GM12878 (cell line): ENCODE data around the gene SORCS1. TPM values are rescaled to one million over a fixed set of nuclear protein-coding genes. Genes with fewer than 3 reads are reported as not detected.
A peak's percentile ranks its signal among the peaks of the same experiment; 100 is the strongest.

Source experiments
- ATAC-seq: fragments of 200-7000 bp; cut with Tn5 transposase; 3 replicates; pipeline ENCODE4 v1.9.1; 2020; ENCODE audit warnings: mild to moderate bottlenecking, moderate library complexity
- BruUV-seq: library from RNA; stranded (reverse); fragments of 400-500 nt; replicated peaks from 2 replicates; lab custom pipeline; 2021; lab: Mats Ljungman, UMichigan
- CTCF ChIA-PET: fragments of 300-600 bp; sonication (Branson Sonifier 250); formaldehyde crosslinking; extraction: SDS; loops from one replicate; lab custom pipeline; 2021; ENCODE audit warnings: inconsistent platforms; lab: Yijun Ruan, JAX
- POLR2A ChIA-PET: fragments of 350-600 bp; formaldehyde crosslinking; extraction: SDS; loops from one replicate; lab custom pipeline; 2021; ENCODE audit warnings: inconsistent platforms; lab: Charles Lee
- RAD21 ChIA-PET: fragments of 300-600 bp; sonication (Branson Sonifier 250); formaldehyde crosslinking; loops from one replicate; lab custom pipeline; 2023; ENCODE audit warnings: antibody characterized with exemption; ENCODE audit not compliant: unreplicated experiment; lab: Charles Lee
- SMC1A ChIA-PET: fragments of 300-600 bp; sonication (Branson Sonifier 250); formaldehyde crosslinking; loops from one replicate; lab custom pipeline; 2023; ENCODE audit not compliant: unreplicated experiment, uncharacterized antibody; lab: Charles Lee
- DNase-seq: peaks from one replicate; pipeline ENCODE4 v3.0.0-alpha.2; 2011; ENCODE audit warnings: low read depth, low spot score
- FAIRE-seq: peaks from 3 replicates; lab custom pipeline; 2011; peaks lifted over from hg19 to GRCh38; lab: Jason Lieb, UNC
- H2AFZ ChIP-seq: 2 replicates; pipeline ENCODE4 v1.6.0; 2011; ENCODE audit warnings: low read depth, low read length, control low read depth; ENCODE audit not compliant: control insufficient read depth
- H3K27ac ChIP-seq: 2 replicates; pipeline ENCODE4 v1.5.1; 2011; ENCODE audit warnings: control low read depth; ENCODE audit not compliant: control insufficient read depth, insufficient read depth
- H3K27me3 ChIP-seq, 2 experiments: replicated peaks in 1 of 2; 2 replicates each; pipeline versions ENCODE4 v1.6.0 to v1.6.1; 2011; ENCODE audit warnings: low read length in 1 of 2; ENCODE audit not compliant: control insufficient read depth in 2 of 2, insufficient read depth in 2 of 2
- H3K36me3 ChIP-seq, 2 experiments: 2 replicates each; pipeline ENCODE4 v1.5.1; 2011; ENCODE audit warnings: low read length in 1 of 2; ENCODE audit not compliant: control insufficient read depth in 2 of 2, insufficient read depth in 2 of 2
- H3K4me1 ChIP-seq: 2 replicates; pipeline ENCODE4 v1.6.1; 2011; ENCODE audit warnings: mild to moderate bottlenecking, low read length, moderate library complexity, mixed read lengths; ENCODE audit not compliant: control insufficient read depth, insufficient read depth
- H3K4me2 ChIP-seq: 2 replicates; pipeline ENCODE4 v1.6.0; 2011; ENCODE audit warnings: control low read depth; ENCODE audit not compliant: control insufficient read depth, insufficient read depth
- H3K4me3 ChIP-seq: fragments of 200-600 bp; sonication (generic); 2 replicates; pipeline ENCODE4 v1.5.1; 2016
- H3K79me2 ChIP-seq: 2 replicates; pipeline ENCODE4 v1.6.0; 2011; ENCODE audit warnings: low read length; ENCODE audit not compliant: control insufficient read depth, insufficient read depth
- H3K9ac ChIP-seq: 2 replicates; pipeline ENCODE4 v1.8.0; 2011; ENCODE audit warnings: low read length, control low read depth, mixed read lengths; ENCODE audit not compliant: control insufficient read depth, insufficient read depth
- H3K9me3 ChIP-seq: replicated peaks from 3 replicates; pipeline ENCODE4 v1.5.1; 2011; ENCODE audit warnings: mild to moderate bottlenecking, low read length; ENCODE audit not compliant: control insufficient read depth, insufficient read depth
- H4K20me1 ChIP-seq: 2 replicates; pipeline ENCODE4 v1.6.0; 2011; ENCODE audit not compliant: control insufficient read depth, insufficient read depth
- RAD21 ChIP-seq: IDR thresholded peaks from 2 replicates; pipeline ENCODE4 v1.6.1; 2011; ENCODE audit warnings: mild to moderate bottlenecking, low read depth, low read length, moderate library complexity; ENCODE audit not compliant: insufficient read depth
- SMC3 ChIP-seq: IDR thresholded peaks from 2 replicates; pipeline ENCODE4 v1.6.1; 2011; ENCODE audit warnings: low read length, improper control_type of control experiment, borderline replicate concordance
- SREBF1 ChIP-seq: IDR thresholded peaks from 2 replicates; pipeline ENCODE4 v1.6.1; 2012; ENCODE audit warnings: mild to moderate bottlenecking, low read length
- WGBS: methylation state at CpG from one replicate; pipeline ENCODE4 v1.1.6; 2016; ENCODE audit warnings: low lambda C conversion rate; ENCODE audit not compliant: insufficient replicate concordance, insufficient coverage; ENCODE audit errors: missing lambda C conversion rate; 5-methylcytosine and 5-hydroxymethylcytosine counted together
- in situ Hi-C: fragments of 300-500 bp; cut with MboI; formaldehyde crosslinking; loops from 9 replicates; pipeline ENCODE4 v1.14.3; 2018; ENCODE audit warnings: mixed read lengths
- intact Hi-C: fragments of 100-400 bp; cut with micrococcal nuclease; formaldehyde crosslinking; loops from one replicate; pipeline ENCODE4 v1.14.2; 2022; ENCODE audit not compliant: unreplicated experiment
- polyA plus RNA-seq, 11 experiments: library from polyadenylated mRNA; depleted of rRNA in 4 of 11; unstranded in 6 of 11; stranded (reverse) in 5 of 11; fragments of >200 nt; fragmentation: Nextera tagmentation in 4 of 11; fragmentation: Illumina TruSeq in 1 of 11; extraction: Ambion mirVana in 4 of 11; extraction: Trizol in 1 of 11; gene quantifications; 1 replicate in 1 of 11; 2 replicates in 10 of 11; pipeline versions ENCODE4 v1.2.1 to v1.2.3, GENCODE V29; 2011 to 2016; ENCODE audit warnings: inconsistent platforms in 2 of 11, missing spikeins in 2 of 11, low read depth in 1 of 11
- total RNA-seq, 4 experiments: library from RNA; depleted of rRNA in 3 of 4; stranded (reverse); fragments of >200 nt in 3 of 4; fragmentation: Illumina TruSeq in 1 of 4; extraction: Trizol in 1 of 4; gene quantifications; 2 replicates each; pipeline versions ENCODE4 v1.2.1 to v1.2.3, GENCODE V29; 2013 to 2021
- TF ChIP-seq, protein P1 (sequence below): fragments of 450-650 bp; IDR thresholded peaks from 2 replicates; pipeline ENCODE4 v1.6.1; 2017; ENCODE audit warnings: borderline replicate concordance
- TF ChIP-seq, protein P2 (sequence below), 3 experiments: IDR thresholded peaks in 2 of 3; conservative IDR thresholded peaks in 1 of 3; 2 replicates each; pipeline ENCODE4 v1.5.1; 2011; ENCODE audit warnings: low read depth in 3 of 3, low read length in 3 of 3, mild to moderate bottlenecking in 3 of 3, control low read depth in 2 of 3, moderate library complexity in 2 of 3, inconsistent platforms in 1 of 3, mixed read lengths in 1 of 3; ENCODE audit not compliant: control insufficient read depth in 2 of 3, insufficient read depth in 1 of 3; ENCODE audit errors: extremely low read depth in 1 of 3

Gene SORCS1
- total and polyA plus RNA-seq, 10 of the 15 experiments (the other 5 are each of a cell fraction or from before 2014, with no cell fraction given) = 0.02 to 9.6 (median 0.06) TPM; not detected in 3

DNA sequence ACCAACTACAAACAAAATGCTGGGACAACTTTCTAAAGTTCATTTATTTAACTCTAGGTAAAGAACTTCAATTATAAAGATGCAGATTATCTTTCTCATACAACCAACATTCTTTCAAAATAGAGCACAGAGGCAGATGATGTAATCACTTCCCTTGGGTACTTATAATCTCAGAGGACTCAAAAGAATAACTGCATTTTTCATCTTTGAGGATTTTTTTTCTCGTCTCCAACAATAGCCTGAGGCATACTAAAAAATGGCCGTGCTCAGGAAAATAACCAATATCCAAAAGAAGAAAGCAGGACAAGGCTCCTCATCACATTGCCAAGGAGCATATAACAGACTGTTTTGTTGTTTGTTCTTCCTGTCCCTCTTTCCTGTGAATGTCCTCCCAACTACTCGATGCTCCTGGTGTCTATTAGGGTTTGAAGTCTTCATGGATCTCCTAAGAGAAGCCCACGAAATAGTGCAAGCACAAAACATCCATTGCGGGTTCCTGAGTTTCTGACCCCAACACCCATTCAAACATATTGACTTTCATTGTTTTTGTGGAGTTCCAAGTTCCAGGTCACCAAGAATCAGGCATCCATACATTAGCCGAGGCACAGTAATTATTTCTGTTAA lies 182.9 kb downstream of the SORCS1 start (continued):
- TF ChIP-seq, protein P1, sequence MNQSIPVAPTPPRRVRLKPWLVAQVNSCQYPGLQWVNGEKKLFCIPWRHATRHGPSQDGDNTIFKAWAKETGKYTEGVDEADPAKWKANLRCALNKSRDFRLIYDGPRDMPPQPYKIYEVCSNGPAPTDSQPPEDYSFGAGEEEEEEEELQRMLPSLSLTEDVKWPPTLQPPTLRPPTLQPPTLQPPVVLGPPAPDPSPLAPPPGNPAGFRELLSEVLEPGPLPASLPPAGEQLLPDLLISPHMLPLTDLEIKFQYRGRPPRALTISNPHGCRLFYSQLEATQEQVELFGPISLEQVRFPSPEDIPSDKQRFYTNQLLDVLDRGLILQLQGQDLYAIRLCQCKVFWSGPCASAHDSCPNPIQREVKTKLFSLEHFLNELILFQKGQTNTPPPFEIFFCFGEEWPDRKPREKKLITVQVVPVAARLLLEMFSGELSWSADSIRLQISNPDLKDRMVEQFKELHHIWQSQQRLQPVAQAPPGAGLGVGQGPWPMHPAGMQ = no peak

DNA sequence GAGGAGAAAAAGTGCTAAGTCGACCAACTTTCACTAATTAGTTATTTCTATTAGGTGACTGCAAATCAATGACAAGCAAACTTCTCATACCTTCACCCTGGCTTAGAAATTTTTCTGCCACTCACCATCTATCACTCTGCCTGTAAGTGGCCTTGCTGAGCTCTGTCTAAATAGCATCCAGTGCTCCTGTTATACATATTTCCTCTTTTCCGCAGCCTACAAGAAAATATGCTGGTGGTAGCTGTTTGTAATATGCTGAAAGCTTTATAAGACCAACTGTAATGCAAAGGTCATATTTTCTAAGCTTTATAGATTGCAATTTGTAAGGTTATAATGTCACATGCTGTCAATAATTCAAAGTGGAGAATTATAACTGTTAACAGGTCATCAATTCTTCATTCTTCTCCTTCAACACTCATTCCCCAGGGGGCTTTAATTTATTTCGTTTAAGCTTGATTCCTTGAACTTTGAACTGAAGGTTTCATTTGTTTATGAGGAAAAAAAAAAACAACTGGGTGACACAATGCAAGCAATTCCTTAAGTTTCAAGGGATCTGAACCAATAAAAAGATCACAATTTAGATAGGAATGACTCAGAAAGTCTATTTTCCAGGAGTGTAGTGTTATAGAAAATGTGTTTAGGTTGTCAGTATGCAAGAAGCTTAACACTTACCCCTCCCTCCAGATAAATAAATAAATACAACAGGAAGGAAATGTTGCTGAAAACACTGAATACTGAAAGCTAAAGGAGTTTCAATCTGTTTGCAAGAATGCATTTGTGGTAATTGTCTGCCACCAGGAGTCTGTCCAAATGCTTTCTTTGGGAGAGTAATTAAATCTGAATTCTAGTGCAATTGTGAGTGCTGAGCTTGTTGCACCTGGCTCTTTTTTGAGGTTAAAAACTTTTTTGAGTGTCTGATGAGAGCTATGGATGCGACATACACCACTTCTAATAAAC lies 183.7 kb downstream of the SORCS1 start:
- ChIA-PET POLR2A (interaction anchor here (0.8 kb wide), 1 partner anchor 118 kb away, joined by 6 read pairs; no protein-coding TSS in a partner anchor), SMC1A (interaction anchor here (0.6 to 5.2 kb wide), 44 partner anchors 9 to 1739 kb away, joined by 3 to 66 read pairs (median 4); no protein-coding TSS in a partner anchor), RAD21 (interaction anchor here (0.6 to 4.6 kb wide), 29 partner anchors 9 to 1564 kb away, joined by 3 to 92 read pairs (median 4); no protein-coding TSS in a partner anchor), CTCF (interaction anchor here (0.6 to 3.9 kb wide), 39 partner anchors 8 to 1563 kb away, joined by 3 to 93 read pairs (median 4); no protein-coding TSS in a partner anchor)
- FAIRE-seq (peak; percentile 59), DNase-seq (peak; percentile 33), ATAC-seq (peak; percentile 82)
- Histone ChIP-seq H3K79me2 (no peaks in the 10 kb centered on the region), H3K36me3 (no peaks in the 10 kb centered on the region), H3K4me3 (no peak overlapping the region), H3K4me2 (no peak overlapping the region), H4K20me1 (no peaks in the 10 kb centered on the region), H3K27ac (no peak overlapping the region), H3K9me3 (no peaks in the 10 kb centered on the region), H3K4me1 (0 out of 2 replicates have a peak, but pooled peaks cover 3% of the 10 kb centered on the region), H2AFZ (no peak overlapping the region), H3K9ac (no peak overlapping the region), H3K27me3 (no peaks in the 10 kb centered on the region)
- no TSS peak for BruUV-seq
- intact Hi-C loops (loop anchor here (1.0 to 2.0 kb wide), 3 partner anchors 117 to 276 kb away; no protein-coding TSS in a partner anchor), in situ Hi-C loops (loop anchor here (10.0 kb wide), 1 partner anchor 276 kb away; no protein-coding TSS in a partner anchor)
- peak; percentile 92; the same call in 1 of the 2 replicates for TF ChIP-seq SMC3
- TF ChIP-seq RAD21 = peak; percentile 92
- TF ChIP-seq SREBF1 = no peak
- TF ChIP-seq, protein P2, sequence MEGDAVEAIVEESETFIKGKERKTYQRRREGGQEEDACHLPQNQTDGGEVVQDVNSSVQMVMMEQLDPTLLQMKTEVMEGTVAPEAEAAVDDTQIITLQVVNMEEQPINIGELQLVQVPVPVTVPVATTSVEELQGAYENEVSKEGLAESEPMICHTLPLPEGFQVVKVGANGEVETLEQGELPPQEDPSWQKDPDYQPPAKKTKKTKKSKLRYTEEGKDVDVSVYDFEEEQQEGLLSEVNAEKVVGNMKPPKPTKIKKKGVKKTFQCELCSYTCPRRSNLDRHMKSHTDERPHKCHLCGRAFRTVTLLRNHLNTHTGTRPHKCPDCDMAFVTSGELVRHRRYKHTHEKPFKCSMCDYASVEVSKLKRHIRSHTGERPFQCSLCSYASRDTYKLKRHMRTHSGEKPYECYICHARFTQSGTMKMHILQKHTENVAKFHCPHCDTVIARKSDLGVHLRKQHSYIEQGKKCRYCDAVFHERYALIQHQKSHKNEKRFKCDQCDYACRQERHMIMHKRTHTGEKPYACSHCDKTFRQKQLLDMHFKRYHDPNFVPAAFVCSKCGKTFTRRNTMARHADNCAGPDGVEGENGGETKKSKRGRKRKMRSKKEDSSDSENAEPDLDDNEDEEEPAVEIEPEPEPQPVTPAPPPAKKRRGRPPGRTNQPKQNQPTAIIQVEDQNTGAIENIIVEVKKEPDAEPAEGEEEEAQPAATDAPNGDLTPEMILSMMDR (IDR thresholded peaks at IDR 0.05 in 2 of 3, conservative IDR thresholded peaks at IDR 0.05 in 1 of 3; ENCODE audit: control insufficient read depth in 2 of 3, extremely low read depth in 1 of 3, insufficient read depth in 1 of 3, low read depth in 3 of 3, low read length in 3 of 3) = peak; percentile 26 to 67 (median 33); a peak in 4 of 6 replicates
- WGBS = 24% methylated on average over 4 of the region's 4 CpGs
